HG03439 (cell line): Measurements from ENCODE around the gene PHACTR1.

Source experiments
- ATAC-seq: cut with Tn5 transposase; IDR thresholded peaks from one replicate; pipeline ENCODE4 v1.9.1; 2021; ENCODE audit warnings: mild to moderate bottlenecking, moderate library complexity; ENCODE audit not compliant: unreplicated experiment

The PHACTR1 gene

DNA sequence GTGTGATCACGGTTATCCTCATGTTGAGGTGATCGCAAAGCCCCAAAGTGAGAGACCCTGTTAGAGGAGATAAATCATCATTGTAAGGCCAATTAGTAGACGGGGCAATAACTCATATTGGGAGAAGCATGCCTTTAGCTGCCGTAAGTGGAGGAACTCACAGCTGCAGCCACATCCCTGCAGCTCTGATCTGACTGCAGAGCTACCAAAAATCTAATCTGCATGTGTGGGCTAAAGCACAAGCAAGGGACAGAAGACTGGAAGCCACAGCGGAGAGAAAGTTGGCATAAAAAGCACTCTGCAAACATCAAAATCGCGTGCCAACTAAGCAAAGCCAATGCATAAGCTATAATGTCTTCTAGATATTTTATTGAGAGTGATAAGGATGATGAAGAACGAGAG, 532.0 kb downstream of the PHACTR1 start:
- no peak for ATAC-seq

DNA sequence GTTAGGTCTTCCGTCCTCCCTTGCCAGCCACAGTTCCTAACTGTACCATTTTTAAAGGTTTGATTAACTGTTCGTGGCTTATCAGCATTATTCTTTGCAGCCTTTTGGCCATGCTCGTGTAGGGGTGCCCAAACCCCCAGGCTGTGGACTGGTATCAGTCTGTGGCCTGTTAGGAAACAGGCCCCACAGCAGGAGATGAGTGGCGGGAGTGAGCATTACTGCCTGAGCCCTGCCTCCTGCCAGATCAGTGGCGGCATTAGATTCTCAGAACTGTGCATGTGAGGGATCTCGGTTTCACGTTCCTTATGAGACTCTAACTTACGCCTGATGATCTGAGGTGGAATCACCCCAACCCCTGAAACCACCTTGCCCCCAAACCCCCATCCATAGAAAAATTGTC, 532.4 kb downstream of the PHACTR1 start:
- no peak for ATAC-seq

GRCh38 chr6:13249817-13250216, 533.2 kb downstream of the PHACTR1 start:
- ATAC-seq, result no peak

- no peak for ATAC-seq
Measured at GRCh38 chr6:13250703-13251102, 534.1 kb downstream of the PHACTR1 start.

DNA sequence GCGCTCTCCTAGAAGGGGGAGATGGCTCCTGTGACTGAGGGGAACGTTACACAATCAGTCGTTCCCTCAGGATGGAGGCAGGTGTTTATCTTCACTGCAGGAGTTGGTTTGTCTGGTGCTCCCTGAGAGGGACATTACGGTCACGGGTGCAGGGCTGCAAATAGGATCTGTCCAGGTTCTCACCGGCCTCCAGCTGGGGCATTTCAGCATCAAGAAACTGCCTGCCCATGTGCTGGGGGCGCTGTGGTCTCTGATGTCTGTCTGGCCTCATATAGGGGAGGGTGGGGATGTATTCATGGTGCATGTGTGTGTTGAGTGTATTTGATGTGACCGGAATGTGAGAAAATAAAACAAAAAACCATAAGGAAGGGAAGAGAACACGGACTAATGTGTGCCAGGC, 534.7 kb downstream of the PHACTR1 start:
- no peak for ATAC-seq

DNA sequence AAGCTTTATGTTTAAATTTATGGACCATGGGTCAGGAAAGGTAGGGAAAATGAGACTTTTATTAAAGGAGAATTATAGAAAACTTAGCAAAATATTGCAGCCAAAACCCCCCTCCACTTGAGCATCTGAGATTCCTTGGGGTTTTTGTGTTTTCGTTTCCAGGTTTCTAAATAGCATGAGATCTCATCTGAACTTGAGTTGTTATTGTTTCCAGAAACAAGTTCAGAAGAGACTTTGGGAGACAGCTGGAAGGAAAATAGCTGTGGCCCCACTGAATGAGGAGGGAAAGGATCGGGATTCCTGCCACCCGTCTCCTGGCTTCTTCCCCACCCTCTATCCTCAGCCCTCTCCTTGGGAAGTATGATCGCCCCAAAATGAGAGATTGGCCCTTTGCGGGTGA, 536.2 kb downstream of the PHACTR1 start:
- ATAC-seq, result no peak

DNA sequence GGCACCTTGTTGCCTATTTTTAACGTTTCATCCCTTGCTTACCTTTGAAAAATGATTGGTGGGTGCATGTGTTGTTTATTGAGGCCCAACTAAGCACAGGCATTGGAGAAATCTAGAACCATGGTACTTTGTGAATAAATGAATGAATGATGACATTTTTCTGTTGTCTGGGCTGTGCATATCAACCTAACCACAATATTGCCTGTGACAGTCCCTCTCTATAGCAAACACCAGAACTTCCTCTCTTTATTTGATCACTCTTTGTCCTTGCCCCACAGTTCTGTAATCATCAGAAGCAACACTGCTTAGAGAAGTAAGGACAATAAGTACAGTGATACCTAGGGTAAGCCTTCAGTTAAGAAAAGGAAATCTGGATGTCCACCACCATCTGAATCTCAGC, 536.7 kb downstream of the PHACTR1 start:
- ATAC-seq, result no peak

GRCh38 chr6:13256266-13257001, 539.9 kb downstream of the PHACTR1 start:
- ATAC-seq, result no peak

- peak; percentile 48 for ATAC-seq
Measured at GRCh38 chr6:13259393-13259792, 542.8 kb downstream of the PHACTR1 start.

- ATAC-seq, result no peak
Measured at GRCh38 chr6:13260101-13260598, 543.6 kb downstream of the PHACTR1 start.

DNA sequence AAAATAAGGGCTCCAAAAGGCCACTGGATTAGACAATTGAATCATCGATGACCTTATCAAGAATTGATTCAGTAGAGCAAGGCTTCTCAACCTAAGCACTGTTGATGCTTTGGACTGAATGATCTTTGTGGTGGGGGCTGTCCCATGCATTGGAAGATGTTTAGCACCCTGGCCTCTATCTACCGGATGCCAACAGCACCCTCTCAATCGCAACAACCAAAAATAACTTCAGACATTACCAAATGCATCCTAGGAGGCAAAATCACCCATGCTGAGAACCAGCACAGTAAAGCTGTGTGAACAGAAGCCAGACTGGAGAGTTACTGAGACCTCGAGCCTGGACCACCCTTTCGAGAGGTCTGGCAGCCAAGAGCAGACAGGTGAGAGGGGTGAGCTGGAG, 544.3 kb downstream of the PHACTR1 start:
- peak; percentile 29 for ATAC-seq

DNA sequence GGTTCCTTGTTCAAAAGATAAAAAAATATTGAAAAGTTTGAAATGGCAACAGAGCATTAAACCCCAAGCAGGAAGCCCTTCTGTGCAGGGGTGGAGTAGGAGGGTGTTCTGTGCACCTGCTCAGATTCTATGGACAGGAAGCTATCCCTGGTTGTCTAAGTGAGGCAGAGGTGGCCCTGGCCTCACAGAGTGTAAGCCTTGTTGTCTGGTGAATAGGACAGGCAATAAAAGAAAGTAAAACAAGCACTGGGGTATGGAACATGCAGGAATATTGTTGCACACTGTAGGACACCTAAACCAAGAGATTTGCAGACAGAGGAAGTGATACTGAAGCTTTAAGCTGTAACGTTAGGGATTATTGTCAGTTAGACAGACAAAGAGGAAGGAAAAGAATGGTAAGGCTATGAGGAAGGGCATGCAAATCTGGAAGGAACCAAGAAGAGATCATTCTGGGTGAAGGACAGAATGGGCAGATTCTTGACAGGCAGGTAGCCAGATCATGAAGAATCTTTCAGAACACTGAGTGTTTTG, 545.0 kb downstream of the PHACTR1 start:
- peak; percentile 49 for ATAC-seq

DNA sequence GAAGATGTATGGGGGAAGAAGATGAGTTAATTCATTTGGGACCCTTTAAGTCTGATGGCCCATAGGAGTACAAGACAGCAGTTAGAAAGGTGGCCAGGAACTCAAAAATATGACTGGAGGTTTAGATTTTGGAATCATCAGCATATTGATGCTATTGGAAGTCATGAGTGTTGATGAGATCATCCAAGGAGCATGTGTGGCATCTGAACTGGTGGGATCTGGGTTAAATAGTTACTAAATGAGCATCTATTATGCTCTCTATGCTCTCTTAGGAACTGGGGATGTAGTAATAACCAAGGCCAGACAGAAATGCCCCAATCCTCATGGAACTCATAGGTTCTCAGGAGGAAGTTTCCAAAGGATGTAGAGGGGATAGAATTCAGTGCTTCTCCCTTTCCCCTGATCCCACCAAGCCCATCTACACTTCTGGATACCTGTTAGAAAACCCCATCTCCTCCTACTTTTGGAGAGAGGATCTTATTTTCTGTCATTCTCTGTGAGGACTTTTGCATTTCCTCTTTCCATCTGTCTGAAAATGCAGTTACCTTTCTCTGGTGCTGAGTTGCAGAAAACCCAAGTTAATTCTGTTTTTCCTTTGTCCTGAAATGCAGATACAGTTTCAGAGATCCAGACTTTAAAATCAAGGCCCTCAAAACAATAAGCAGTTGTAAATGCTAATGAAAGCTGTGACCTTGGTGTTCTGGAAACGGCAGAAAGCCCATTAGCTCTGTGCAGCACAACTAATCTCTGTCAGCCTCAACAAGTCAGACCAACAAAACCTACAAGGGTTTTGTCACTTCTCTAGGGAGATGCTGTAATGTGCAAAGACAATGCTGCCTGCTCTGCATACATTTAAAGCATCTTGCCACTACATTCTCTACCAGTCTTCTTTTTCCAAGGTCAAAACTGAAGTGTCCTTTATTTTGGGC, 546.0 kb downstream of the PHACTR1 start:
- no peak for ATAC-seq

DNA sequence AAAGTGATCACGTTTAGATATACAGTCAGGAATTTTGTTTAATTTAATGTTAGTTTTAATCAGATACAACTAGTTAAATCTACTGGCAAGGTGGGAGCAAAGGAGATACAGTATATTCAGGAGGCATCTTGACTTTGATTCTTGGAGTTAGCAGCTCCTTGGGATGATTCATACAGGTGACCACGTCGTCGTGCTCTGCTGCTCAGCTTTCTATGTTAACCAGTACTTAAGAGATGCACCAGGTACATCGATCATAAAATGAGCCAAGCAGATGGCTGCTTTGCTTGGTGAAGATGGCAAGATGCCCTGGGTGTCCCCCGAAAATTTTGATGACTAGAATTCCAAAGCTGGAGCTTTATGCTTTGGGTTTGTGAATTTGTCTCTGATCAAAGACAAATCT, 547.1 kb downstream of the PHACTR1 start:
- ATAC-seq, result no peak

DNA sequence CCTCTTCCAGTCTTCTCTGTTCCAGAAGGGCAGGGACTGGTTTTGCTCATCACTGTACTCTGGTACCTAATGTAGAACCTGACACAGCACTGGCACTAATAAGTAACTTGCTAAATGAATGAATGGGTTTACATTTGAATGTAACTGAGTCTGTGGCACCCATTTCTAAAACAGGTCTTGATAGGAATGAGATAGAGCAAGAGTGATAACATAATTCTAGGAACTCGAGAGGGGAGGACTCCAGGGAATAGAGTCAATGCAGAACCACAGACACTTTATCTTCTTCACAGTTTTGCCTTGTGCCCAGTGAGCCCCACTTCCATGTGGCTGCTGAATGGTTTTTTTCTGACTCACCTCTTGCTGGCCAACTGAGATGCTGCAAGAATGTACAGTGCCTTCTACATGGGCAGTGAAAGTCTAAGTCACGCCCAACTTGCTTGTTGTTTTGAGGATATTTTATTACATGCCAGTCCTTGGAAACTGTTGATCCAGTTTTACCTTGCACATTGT, 550.6 kb downstream of the PHACTR1 start:
- ATAC-seq, result no peak

GRCh38 chr6:13268913-13269518, 552.4 kb downstream of the PHACTR1 start:
- no peak for ATAC-seq

DNA sequence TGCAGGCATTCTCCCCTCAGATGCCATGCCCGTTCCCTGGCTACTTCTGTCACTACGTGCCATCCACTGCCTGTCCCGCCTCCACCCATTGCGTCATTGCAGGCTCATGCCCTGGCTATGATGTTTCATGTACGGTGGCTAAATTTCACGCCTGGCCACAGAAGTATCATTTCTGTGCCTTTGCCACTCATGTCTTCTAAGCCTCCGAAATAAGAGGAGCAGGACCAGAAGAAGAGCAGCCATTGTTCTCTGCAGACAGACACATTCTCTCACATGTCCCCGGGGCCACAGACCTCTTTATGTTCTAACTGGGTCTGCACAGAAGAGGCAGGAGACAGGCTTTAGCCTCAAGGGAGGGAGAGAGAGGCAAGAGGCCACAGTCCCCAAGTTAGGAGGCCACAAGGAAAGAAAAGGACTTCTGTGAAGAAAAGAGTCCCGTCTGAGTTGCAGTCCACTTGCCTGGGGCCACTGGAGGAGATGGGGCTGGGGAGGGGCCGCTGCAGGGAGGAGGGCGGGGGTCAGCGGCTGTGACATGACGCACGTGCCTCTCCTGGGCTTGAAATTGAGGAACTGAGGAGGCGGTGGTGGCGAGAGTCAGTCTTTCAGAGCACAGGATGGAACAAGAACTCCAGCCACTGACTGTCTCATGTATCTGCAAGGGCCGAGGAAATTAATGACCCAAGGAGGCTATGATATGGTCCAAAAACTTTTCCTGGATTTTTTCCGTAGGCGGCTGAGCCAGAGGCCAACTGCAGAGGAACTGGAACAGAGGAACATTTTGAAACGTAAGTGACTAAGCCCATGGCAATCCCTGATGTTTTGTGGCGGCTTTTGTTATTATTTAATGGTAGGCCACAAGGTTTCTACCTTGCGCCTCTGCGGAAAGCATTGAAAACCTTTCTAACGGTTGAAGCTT, 555.8 kb downstream of the PHACTR1 start:
- peak; percentile 53 for ATAC-seq

DNA sequence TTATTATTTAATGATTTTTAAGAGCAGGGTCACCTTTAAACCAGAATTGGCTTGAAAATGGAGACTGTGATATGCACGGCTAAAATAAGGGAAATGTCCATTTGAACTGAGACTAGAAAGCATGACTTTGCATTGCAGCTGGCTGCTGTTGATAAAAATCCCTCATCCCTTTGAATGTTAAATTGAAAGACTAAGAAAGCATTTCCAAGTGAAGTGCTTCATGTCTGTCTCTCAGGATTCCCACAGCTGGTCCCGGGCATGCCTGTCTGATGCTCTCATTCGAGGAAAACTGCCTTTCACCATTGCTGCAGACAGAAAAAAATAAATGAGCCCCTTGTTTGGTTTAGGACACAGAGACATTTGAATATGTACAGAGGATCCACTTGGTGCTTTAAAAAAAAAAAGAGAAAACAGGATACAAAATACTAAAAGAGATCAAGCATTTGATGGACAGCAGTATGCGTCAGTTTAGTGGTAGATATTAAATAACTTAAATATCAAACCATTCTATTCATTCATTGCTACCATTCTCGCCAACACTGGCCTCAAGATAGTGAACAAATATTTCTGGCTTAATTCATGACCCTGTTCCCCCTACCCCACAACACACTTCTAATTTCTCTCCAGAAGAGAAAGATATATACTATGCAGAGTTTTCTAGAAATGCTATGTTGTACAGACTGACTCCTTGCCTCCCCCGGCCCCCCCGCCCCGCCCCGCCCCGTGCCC, 556.8 kb downstream of the PHACTR1 start:
- ATAC-seq, result no peak
